ENCODE data around the gene TOPORS.

DNA sequence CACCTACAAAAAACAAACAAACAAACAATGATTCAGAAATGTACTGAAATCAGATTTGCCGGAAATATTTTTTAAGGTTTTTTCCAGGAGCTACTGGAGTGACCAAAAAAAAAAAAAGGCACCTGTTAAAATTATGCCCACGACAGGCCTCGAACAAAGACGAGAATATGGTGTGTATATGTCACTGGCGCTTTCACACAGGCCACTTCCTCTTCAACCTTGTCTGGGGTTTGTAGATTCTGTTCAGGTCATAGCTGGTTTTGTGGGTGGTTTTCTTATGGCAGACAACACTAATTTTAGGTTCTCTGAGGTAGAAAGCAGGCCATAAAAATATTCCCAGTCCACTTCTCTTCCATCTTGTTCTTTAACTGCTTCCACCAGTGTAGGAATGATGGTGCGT, 13.6 kb upstream of the TOPORS start:
- TF ChIP-seq, protein P1, sequence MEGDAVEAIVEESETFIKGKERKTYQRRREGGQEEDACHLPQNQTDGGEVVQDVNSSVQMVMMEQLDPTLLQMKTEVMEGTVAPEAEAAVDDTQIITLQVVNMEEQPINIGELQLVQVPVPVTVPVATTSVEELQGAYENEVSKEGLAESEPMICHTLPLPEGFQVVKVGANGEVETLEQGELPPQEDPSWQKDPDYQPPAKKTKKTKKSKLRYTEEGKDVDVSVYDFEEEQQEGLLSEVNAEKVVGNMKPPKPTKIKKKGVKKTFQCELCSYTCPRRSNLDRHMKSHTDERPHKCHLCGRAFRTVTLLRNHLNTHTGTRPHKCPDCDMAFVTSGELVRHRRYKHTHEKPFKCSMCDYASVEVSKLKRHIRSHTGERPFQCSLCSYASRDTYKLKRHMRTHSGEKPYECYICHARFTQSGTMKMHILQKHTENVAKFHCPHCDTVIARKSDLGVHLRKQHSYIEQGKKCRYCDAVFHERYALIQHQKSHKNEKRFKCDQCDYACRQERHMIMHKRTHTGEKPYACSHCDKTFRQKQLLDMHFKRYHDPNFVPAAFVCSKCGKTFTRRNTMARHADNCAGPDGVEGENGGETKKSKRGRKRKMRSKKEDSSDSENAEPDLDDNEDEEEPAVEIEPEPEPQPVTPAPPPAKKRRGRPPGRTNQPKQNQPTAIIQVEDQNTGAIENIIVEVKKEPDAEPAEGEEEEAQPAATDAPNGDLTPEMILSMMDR (conservative IDR thresholded peaks at IDR 0.05 in 1 of 2, IDR thresholded peaks at IDR 0.05 in 1 of 2; ENCODE audit: extremely low read depth in 1 of 2, insufficient read depth in 1 of 2, low read depth in 1 of 2, low read length in 2 of 2) = no peak
- no peak for TF ChIP-seq EZH2 (IDR thresholded peaks at IDR 0.05; ENCODE audit: borderline replicate concordance, low read length)
